Astrocyte (in vitro differentiated cells and primary cell): ENCODE measurements around the gene CEP162. TPM values are rescaled to one million over a fixed set of nuclear protein-coding genes. Genes with fewer than 3 reads are reported as not detected.

ENCODE experiments used
- DNase-seq: peaks from one replicate; pipeline ENCODE4 v3.0.0-alpha.2; 2010; ENCODE audit warnings: low read depth
- FAIRE-seq: peaks from 2 replicates; lab custom pipeline; 2011; peaks lifted over from hg19 to GRCh38; lab: Jason Lieb, UNC
- H2AFZ ChIP-seq: 2 replicates; pipeline ENCODE4 v1.6.0; 2012; ENCODE audit warnings: low read depth, low read length, inconsistent platforms
- H3K27ac ChIP-seq: 2 replicates; pipeline ENCODE4 v1.5.1; 2011; ENCODE audit warnings: low read depth, low read length, inconsistent platforms
- H3K27me3 ChIP-seq: 2 replicates; pipeline ENCODE4 v1.6.0; 2011; ENCODE audit warnings: low read length, inconsistent platforms; ENCODE audit not compliant: insufficient read depth
- H3K36me3 ChIP-seq: 2 replicates; pipeline ENCODE4 v1.5.1; 2011; ENCODE audit warnings: low read length, inconsistent platforms; ENCODE audit not compliant: insufficient read depth
- H3K4me1 ChIP-seq: 2 replicates; pipeline ENCODE4 v1.5.1; 2011; ENCODE audit warnings: low read length, inconsistent platforms; ENCODE audit not compliant: insufficient read depth
- H3K4me2 ChIP-seq: 2 replicates; pipeline ENCODE4 v1.6.0; 2012; ENCODE audit warnings: low read length, inconsistent platforms
- H3K4me3 ChIP-seq: 2 replicates; pipeline ENCODE4 v1.5.1; 2011; ENCODE audit warnings: low read depth, mild to moderate bottlenecking, low read length, inconsistent platforms; ENCODE audit not compliant: insufficient read depth
- H3K79me2 ChIP-seq: 2 replicates; pipeline ENCODE4 v1.6.0; 2012; ENCODE audit warnings: mild to moderate bottlenecking, low read length, inconsistent platforms; ENCODE audit not compliant: insufficient read depth
- H3K9ac ChIP-seq: 2 replicates; pipeline ENCODE4 v1.6.0; 2012; ENCODE audit warnings: mild to moderate bottlenecking, low read length, inconsistent platforms
- H3K9me3 ChIP-seq: 2 replicates; pipeline ENCODE4 v1.5.1; 2012; ENCODE audit warnings: low read depth, mild to moderate bottlenecking, low read length, inconsistent platforms; ENCODE audit not compliant: insufficient read depth
- H4K20me1 ChIP-seq: 2 replicates; pipeline ENCODE4 v1.6.0; 2012; ENCODE audit warnings: low read length, inconsistent platforms; ENCODE audit not compliant: insufficient read depth
- H3K27ac Mint-ChIP-seq: one replicate; pipeline ENCODE4 v1.8.0; 2021; ENCODE audit warnings: mild to moderate bottlenecking, mixed read lengths; ENCODE audit not compliant: unreplicated experiment
- H3K27me3 Mint-ChIP-seq: one replicate; pipeline ENCODE4 v1.8.0; 2021; ENCODE audit warnings: low read depth, mixed read lengths; ENCODE audit not compliant: unreplicated experiment
- H3K36me3 Mint-ChIP-seq: one replicate; pipeline ENCODE4 v1.8.0; 2021; ENCODE audit warnings: low read depth, mixed read lengths; ENCODE audit not compliant: unreplicated experiment
- H3K4me1 Mint-ChIP-seq: one replicate; pipeline ENCODE4 v1.8.0; 2021; ENCODE audit warnings: low read depth, mixed read lengths; ENCODE audit not compliant: unreplicated experiment
- H3K4me3 Mint-ChIP-seq: one replicate; pipeline ENCODE4 v1.8.0; 2021; ENCODE audit warnings: mild to moderate bottlenecking, moderate library complexity, mixed read lengths; ENCODE audit not compliant: unreplicated experiment
- H3K9me3 Mint-ChIP-seq: one replicate; pipeline ENCODE4 v1.8.0; 2021; ENCODE audit warnings: mild to moderate bottlenecking, mixed read lengths; ENCODE audit not compliant: unreplicated experiment
- EZH2 ChIP-seq: IDR thresholded peaks from 2 replicates; pipeline ENCODE4 v1.6.1; 2012; ENCODE audit warnings: mild to moderate bottlenecking, low read length, inconsistent platforms; ENCODE audit not compliant: insufficient read depth
- total RNA-seq: library from RNA; stranded (reverse); gene quantifications from 2 replicates; pipeline ENCODE4 v1.2.1, GENCODE V29; 2021
- TF ChIP-seq, protein P1 (sequence below): IDR thresholded peaks from 2 replicates; pipeline ENCODE4 v1.5.1; 2011; ENCODE audit warnings: low read depth, mild to moderate bottlenecking, inconsistent platforms, low read length, moderate library complexity; ENCODE audit not compliant: insufficient read depth

The CEP162 gene
- total RNA-seq, 1 donor from 2014 or later: 6.9 TPM

DNA sequence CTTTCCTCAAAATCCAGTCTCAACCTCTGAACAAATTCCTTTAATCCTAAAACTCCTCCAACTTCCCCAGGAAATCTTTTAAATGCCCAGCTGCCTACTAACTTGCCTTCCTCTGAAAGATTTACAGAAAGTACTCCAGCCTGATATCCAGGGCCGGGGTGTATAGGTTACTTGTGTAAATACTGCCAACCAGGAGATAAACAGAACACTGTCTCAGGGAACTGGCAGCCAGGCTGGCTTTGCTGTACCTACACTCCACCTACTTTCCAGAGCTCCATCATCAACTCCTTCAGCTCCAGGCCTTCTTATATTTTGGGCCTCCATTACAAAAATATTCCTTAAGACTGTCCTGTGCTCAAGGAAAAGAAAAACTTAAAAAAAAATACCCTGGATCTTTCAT, 85.9 kb downstream of the CEP162 start:
- TF ChIP-seq, protein P1, sequence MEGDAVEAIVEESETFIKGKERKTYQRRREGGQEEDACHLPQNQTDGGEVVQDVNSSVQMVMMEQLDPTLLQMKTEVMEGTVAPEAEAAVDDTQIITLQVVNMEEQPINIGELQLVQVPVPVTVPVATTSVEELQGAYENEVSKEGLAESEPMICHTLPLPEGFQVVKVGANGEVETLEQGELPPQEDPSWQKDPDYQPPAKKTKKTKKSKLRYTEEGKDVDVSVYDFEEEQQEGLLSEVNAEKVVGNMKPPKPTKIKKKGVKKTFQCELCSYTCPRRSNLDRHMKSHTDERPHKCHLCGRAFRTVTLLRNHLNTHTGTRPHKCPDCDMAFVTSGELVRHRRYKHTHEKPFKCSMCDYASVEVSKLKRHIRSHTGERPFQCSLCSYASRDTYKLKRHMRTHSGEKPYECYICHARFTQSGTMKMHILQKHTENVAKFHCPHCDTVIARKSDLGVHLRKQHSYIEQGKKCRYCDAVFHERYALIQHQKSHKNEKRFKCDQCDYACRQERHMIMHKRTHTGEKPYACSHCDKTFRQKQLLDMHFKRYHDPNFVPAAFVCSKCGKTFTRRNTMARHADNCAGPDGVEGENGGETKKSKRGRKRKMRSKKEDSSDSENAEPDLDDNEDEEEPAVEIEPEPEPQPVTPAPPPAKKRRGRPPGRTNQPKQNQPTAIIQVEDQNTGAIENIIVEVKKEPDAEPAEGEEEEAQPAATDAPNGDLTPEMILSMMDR: no peak
- no peak for TF ChIP-seq EZH2
- FAIRE-seq (no peak), DNase-seq (no peak)
- Mint-ChIP-seq H3K4me1 (peaks cover 2% of the 10 kb centered on the region), H3K27me3 (no peaks in the 10 kb centered on the region), H3K9me3 (no peaks in the 10 kb centered on the region), H3K4me3 (no peak overlapping the region), H3K36me3 (peaks cover 5% of the 10 kb centered on the region), H3K27ac (no peak overlapping the region)
- Histone ChIP-seq H3K4me2 (no peak overlapping the region), H3K27me3 (no peaks in the 10 kb centered on the region), H3K4me3 (no peak overlapping the region), H2AFZ (no peak overlapping the region), H4K20me1 (no peaks in the 10 kb centered on the region), H3K27ac (no peak overlapping the region), H3K9ac (no peak overlapping the region), H3K36me3 (no peaks in the 10 kb centered on the region), H3K9me3 (no peaks in the 10 kb centered on the region), H3K4me1 (no peaks in the 10 kb centered on the region), H3K79me2 (no peaks in the 10 kb centered on the region)

DNA sequence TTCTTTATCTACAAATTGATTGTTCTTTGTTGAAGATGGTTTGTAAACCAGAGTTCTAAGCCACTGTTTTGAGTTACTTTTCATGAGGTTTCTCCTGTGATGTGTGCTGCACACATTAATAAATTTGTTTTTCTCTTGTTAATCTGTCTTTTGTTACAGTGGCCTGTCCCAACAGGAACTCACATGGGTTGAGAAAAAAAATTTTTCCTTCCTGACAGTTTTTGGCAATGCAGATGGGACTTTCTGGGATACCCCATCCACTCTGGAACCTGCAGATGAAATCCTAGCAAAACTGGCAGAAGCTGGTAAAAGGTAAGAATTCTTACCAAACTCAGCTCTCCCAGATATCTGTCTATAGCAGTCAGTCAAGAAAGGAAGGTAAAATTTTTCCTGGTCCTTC, 88.1 kb downstream of the CEP162 start:
- Mint-ChIP-seq H3K4me1 (peaks cover 2% of the 10 kb centered on the region), H3K27me3 (no peaks in the 10 kb centered on the region), H3K4me3 (no peak overlapping the region), H3K36me3 (peaks cover 9% of the 10 kb centered on the region), H3K27ac (no peak overlapping the region), H3K9me3 (no peaks in the 10 kb centered on the region)
- Histone ChIP-seq H4K20me1 (no peaks in the 10 kb centered on the region), H2AFZ (no peak overlapping the region), H3K27ac (no peak overlapping the region), H3K36me3 (no peaks in the 10 kb centered on the region), H3K9ac (no peak overlapping the region), H3K9me3 (no peaks in the 10 kb centered on the region), H3K4me3 (no peak overlapping the region), H3K4me2 (no peak overlapping the region), H3K79me2 (no peaks in the 10 kb centered on the region), H3K4me1 (no peaks in the 10 kb centered on the region), H3K27me3 (no peaks in the 10 kb centered on the region)
- DNase-seq (no peak), FAIRE-seq (no peak)
- TF ChIP-seq, protein P1: no peak

GRCh38 chr6:84137989-84138575, 89.4 kb downstream of the CEP162 start:
- no peak for FAIRE-seq
- Mint-ChIP-seq H3K4me1 (peaks cover 2% of the 10 kb centered on the region), H3K36me3 (peaks cover 15% of the 10 kb centered on the region), H3K4me3 (no peak overlapping the region), H3K27me3 (no peaks in the 10 kb centered on the region), H3K9me3 (peaks cover 10% of the 10 kb centered on the region), H3K27ac (no peak overlapping the region)
- no peaks in the 10 kb centered on the region for H3K79me2 ChIP-seq
- no peaks in the 10 kb centered on the region for H3K4me1 ChIP-seq
- H3K27ac ChIP-seq: no peak overlapping the region
- H4K20me1 ChIP-seq: no peaks in the 10 kb centered on the region
- DNase-seq: no peak
- H3K4me3 ChIP-seq: no peak overlapping the region
- no peak overlapping the region for H2AFZ ChIP-seq
- no peaks in the 10 kb centered on the region for H3K9me3 ChIP-seq
- no peaks in the 10 kb centered on the region for H3K36me3 ChIP-seq
- H3K27me3 ChIP-seq: no peaks in the 10 kb centered on the region
- no peak for TF ChIP-seq EZH2
- TF ChIP-seq, protein P1: no peak
- H3K9ac ChIP-seq: no peak overlapping the region
- H3K4me2 ChIP-seq: peak overlapping the region; percentile 25
